T-cell (primary cell): ENCODE measurements around the gene AAMDC. TPM values are rescaled to one million over a fixed set of nuclear protein-coding genes. Genes with fewer than 3 reads are reported as not detected.

Experiments used
- ATAC-seq, 4 experiments: fragments of 200-7000 bp in 3 of 4; fragments of 150-1000 bp in 1 of 4; cut with Tn5 transposase; replicated peaks in 1 of 4; 1 replicate in 3 of 4; 2 replicates in 1 of 4; pipeline ENCODE4 v1.10.0; 2021; ENCODE audit warnings: moderate library complexity in 3 of 4, mild to moderate bottlenecking in 2 of 4, moderate number of reproducible peaks in 1 of 4
- CTCF ChIA-PET, 2 donors: fragments of 300-600 bp; sonication (Branson Sonifier 250); formaldehyde crosslinking; loops; one replicate each; lab custom pipeline; 2022; ENCODE audit warnings: antibody characterized with exemption in 2 of 2; lab: Charles Lee
- POLR2A ChIA-PET, 2 donors: fragments of 300-600 bp; sonication (Branson Sonifier 250); formaldehyde crosslinking; loops; one replicate each; lab custom pipeline; 2022; ENCODE audit warnings: antibody characterized with exemption in 2 of 2; lab: Charles Lee
- DNase-seq, 35 experiments: peaks; one replicate each; pipeline versions ENCODE4 v3.0.0 to v3.0.0-alpha.2; 2013 to 2023
- H3K27ac ChIP-seq: one replicate; pipeline ENCODE4 v1.5.1; 2013; ENCODE audit warnings: low read length
- H3K27me3 ChIP-seq, 2 experiments: replicated peaks in 1 of 2; 1 replicate in 1 of 2; 2 replicates in 1 of 2; pipeline versions ENCODE4 v1.6.1 to v1.7.0; 2013; ENCODE audit warnings: low read length in 1 of 2, mixed read lengths in 1 of 2; ENCODE audit not compliant: control insufficient read depth in 2 of 2, insufficient read depth in 2 of 2; ENCODE audit errors: extremely low read depth in 1 of 2
- H3K36me3 ChIP-seq, 2 donors: 1 replicate in 1 of 2; 2 replicates in 1 of 2; pipeline versions ENCODE4 v1.6.1 to v1.7.0; 2013; ENCODE audit warnings: low read length in 1 of 2; ENCODE audit not compliant: control insufficient read depth in 2 of 2, insufficient read depth in 1 of 2; ENCODE audit errors: extremely low read depth in 1 of 2
- H3K4me1 ChIP-seq, 2 experiments: 1 replicate in 1 of 2; 2 replicates in 1 of 2; pipeline versions ENCODE4 v1.6.1 to v1.7.0; 2013; ENCODE audit warnings: low read length in 2 of 2, mixed read lengths in 1 of 2; ENCODE audit not compliant: insufficient read depth in 2 of 2, control insufficient read depth in 1 of 2; ENCODE audit errors: extremely low read depth in 1 of 2
- H3K4me3 ChIP-seq, 2 donors: 1 replicate in 1 of 2; 2 replicates in 1 of 2; pipeline versions ENCODE4 v1.5.1 to v1.7.0; 2013; ENCODE audit warnings: mild to moderate bottlenecking in 2 of 2, low read length in 1 of 2, moderate library complexity in 1 of 2; ENCODE audit not compliant: control insufficient read depth in 1 of 2; ENCODE audit errors: extremely low read depth in 1 of 2
- H3K9me3 ChIP-seq: 2 replicates; pipeline ENCODE4 v1.7.0; 2013
- H3K27ac Mint-ChIP-seq, 2 donors: one replicate each; pipeline ENCODE4 v1.8.0; 2020 to 2021; ENCODE audit warnings: mild to moderate bottlenecking in 2 of 2, mixed read lengths in 2 of 2
- H3K27me3 Mint-ChIP-seq, 2 donors: one replicate each; pipeline ENCODE4 v1.8.0; 2021 to 2022; ENCODE audit warnings: mixed read lengths in 2 of 2
- H3K36me3 Mint-ChIP-seq: one replicate; pipeline ENCODE4 v1.8.0; 2021; ENCODE audit warnings: mixed read lengths
- H3K4me1 Mint-ChIP-seq, 3 donors: one replicate each; pipeline ENCODE4 v1.8.0; 2020 to 2022; ENCODE audit warnings: mixed read lengths in 3 of 3, mild to moderate bottlenecking in 1 of 3
- H3K4me3 Mint-ChIP-seq, 3 donors: one replicate each; pipeline ENCODE4 v1.8.0; 2020 to 2022; ENCODE audit warnings: mild to moderate bottlenecking in 3 of 3, mixed read lengths in 3 of 3, moderate library complexity in 3 of 3
- H3K9me3 Mint-ChIP-seq, 3 donors: one replicate each; pipeline ENCODE4 v1.8.0; 2020 to 2022; ENCODE audit warnings: mixed read lengths in 3 of 3
- WGBS: methylation state at CpG from one replicate; pipeline ENCODE4 v1.1.5; 2013; ENCODE audit warnings: missing lambda C conversion rate; ENCODE audit not compliant: insufficient coverage; 5-methylcytosine and 5-hydroxymethylcytosine counted together
- total RNA-seq, 35 experiments: library from RNA in 6 of 35; stranded (reverse) in 6 of 35; fragments of 120-200 nt in 1 of 35; gene quantifications; one replicate each; pipeline versions ENCODE4 v1.2.1 to v1.2.4 and lab custom pipeline; 2013 to 2026

Gene AAMDC
- total RNA-seq, 5 donors from 2014 or later (not counting 1 experiment from before 2014, with no cell fraction given), result 4.0 to 11.1 (median 7.0) TPM

DNA sequence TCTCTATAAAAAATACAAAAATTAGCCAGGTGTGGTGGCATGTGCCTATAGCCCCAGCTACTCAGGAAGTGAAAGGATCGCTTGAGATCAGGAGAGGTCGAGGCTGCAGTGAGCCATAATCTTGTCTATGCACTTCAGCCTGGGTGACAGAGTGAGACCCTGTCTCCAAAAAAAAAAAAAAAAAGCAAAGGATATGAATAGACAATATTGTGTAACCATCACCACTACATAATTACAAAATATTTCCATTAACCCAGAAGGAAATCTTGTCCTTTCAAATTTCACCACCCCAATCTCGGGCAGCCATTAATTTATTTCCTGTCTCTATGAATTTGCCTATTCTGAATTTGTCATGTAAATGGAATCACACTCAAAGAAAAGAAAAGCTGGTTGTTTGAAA lies 21.6 kb upstream of the AAMDC start:
- Mint-ChIP-seq H3K36me3 (peaks cover 18% of the 10 kb centered on the region), H3K27ac (peak overlapping the region in 1 of 2 donors; percentile 11), H3K4me1 (peaks cover 65 to 79% (median 77%) of the 10 kb centered on the region in 3 donors), H3K9me3 (no peaks in the 10 kb centered on the region), H3K27me3 (no peaks in the 10 kb centered on the region), H3K4me3 (no peak overlapping the region)
- Histone ChIP-seq H3K36me3 (no peaks in the 10 kb centered on the region), H3K4me1 (peaks cover 0 to 10% of the 10 kb centered on the region in 2 experiments), H3K27me3 (no peaks in the 10 kb centered on the region), H3K9me3 (no peaks in the 10 kb centered on the region), H3K27ac (no peak overlapping the region), H3K4me3 (no peak overlapping the region)
- ChIA-PET CTCF (no interaction called here), POLR2A (interaction anchor here in 1 of 2 donors (0.7 kb wide), 1 partner anchor 240 kb away, joined by 3 read pairs; no protein-coding TSS in a partner anchor)
- no peak for ATAC-seq
- WGBS, result 80% methylated on average over 1 of the region's 3 CpGs
- no peak for DNase-seq

DNA sequence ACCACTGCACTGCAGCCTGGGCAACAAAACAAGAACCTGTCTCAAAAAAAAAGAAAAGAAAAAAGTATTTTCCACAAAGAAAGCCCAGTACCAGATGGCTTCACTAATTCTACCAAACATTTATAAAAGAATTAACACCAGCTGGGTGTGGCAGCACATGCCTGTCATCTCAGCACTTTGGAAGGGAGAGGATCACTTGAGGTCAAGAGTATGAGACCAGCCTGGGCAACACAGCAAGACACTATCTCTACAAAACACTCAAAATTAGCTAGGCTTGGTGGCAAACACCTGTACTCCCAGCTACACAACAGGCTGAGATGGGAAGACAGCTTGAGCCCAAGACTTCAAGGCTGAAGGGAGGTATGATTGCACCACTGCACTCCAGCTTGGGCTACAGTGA lies 20.5 kb upstream of the AAMDC start:
- Mint-ChIP-seq H3K27me3 (no peaks in the 10 kb centered on the region), H3K4me3 (no peak overlapping the region)

GRCh38 chr11:77801477-77801876 lies 19.5 kb upstream of the AAMDC start:
- peak overlapping the region in 1 of 2 donors; percentile 57 for H3K27ac Mint-ChIP-seq
- no peaks in the 10 kb centered on the region for H3K36me3 ChIP-seq
- POLR2A ChIA-PET, result no interaction called here
- ATAC-seq, result no peak
- H3K27ac ChIP-seq, result no peak overlapping the region
- H3K27me3 Mint-ChIP-seq, result no peaks in the 10 kb centered on the region
- WGBS, result 76% methylated on average over 2 of the region's 3 CpGs
- peaks cover 58 to 73% (median 70%) of the 10 kb centered on the region in 3 donors for H3K4me1 Mint-ChIP-seq
- H3K4me3 ChIP-seq, result no peak overlapping the region
- H3K27me3 ChIP-seq, result no peaks in the 10 kb centered on the region
- CTCF ChIA-PET, result no interaction called here
- no peak overlapping the region for H3K4me3 Mint-ChIP-seq
- H3K36me3 Mint-ChIP-seq, result peaks cover 18% of the 10 kb centered on the region
- no peaks in the 10 kb centered on the region for H3K9me3 Mint-ChIP-seq
- no peaks in the 10 kb centered on the region for H3K9me3 ChIP-seq
- no peak for DNase-seq
- peaks cover 0 to 10% of the 10 kb centered on the region in 2 experiments for H3K4me1 ChIP-seq

More for the DNA sequence above, 20.5 kb upstream of the AAMDC start:
- H3K4me1 ChIP-seq, result peaks cover 0 to 10% of the 10 kb centered on the region in 2 experiments
- ChIA-PET CTCF (no interaction called here), POLR2A (interaction anchor here in 1 of 2 donors (0.6 kb wide), 1 partner anchor 26 kb away, joined by 5 read pairs; no protein-coding TSS in a partner anchor)
- H3K27me3 ChIP-seq, result no peaks in the 10 kb centered on the region
- H3K4me3 ChIP-seq, result no peak overlapping the region
- H3K9me3 Mint-ChIP-seq, result no peaks in the 10 kb centered on the region
- ATAC-seq, result no peak
- peaks cover 18% of the 10 kb centered on the region for H3K36me3 Mint-ChIP-seq
- no peak for DNase-seq
- H3K4me1 Mint-ChIP-seq, result peaks cover 58 to 75% (median 73%) of the 10 kb centered on the region in 3 donors
- no peaks in the 10 kb centered on the region for H3K36me3 ChIP-seq
- no peak overlapping the region for H3K27ac ChIP-seq
- no peaks in the 10 kb centered on the region for H3K9me3 ChIP-seq
- H3K27ac Mint-ChIP-seq, result peak overlapping the region in 1 of 2 donors; percentile 45

GRCh38 chr11:77806415-77806814 lies 14.5 kb upstream of the AAMDC start:
- POLR2A ChIA-PET, result interaction anchor here in 1 of 2 donors (0.7 kb wide), 2 partner anchors 33 to 744 kb away, joined by 4 to 5 read pairs; no protein-coding TSS in a partner anchor
- Histone ChIP-seq H3K4me3 (no peak overlapping the region), H3K27ac (no peak overlapping the region), H3K4me1 (no peaks in the 10 kb centered on the region), H3K27me3 (no peaks in the 10 kb centered on the region), H3K9me3 (no peaks in the 10 kb centered on the region), H3K36me3 (peaks cover 0 to 10% of the 10 kb centered on the region in 2 donors)
- H3K27me3 Mint-ChIP-seq, result no peaks in the 10 kb centered on the region
- H3K36me3 Mint-ChIP-seq, result peaks cover 29% of the 10 kb centered on the region
- ATAC-seq (no peak), DNase-seq (no peak)
- H3K4me1 Mint-ChIP-seq, result peaks cover 62 to 74% (median 69%) of the 10 kb centered on the region in 3 donors
- CTCF ChIA-PET, result interaction anchor here (0.7 to 1.0 kb wide), 2 partner anchors 23 to 181 kb away, joined by 3 read pairs; no protein-coding TSS in a partner anchor
- H3K4me3 Mint-ChIP-seq, result no peak overlapping the region
- peak overlapping the region; percentile 18 to 63 for H3K27ac Mint-ChIP-seq
- no peaks in the 10 kb centered on the region for H3K9me3 Mint-ChIP-seq

GRCh38 chr11:77806993-77807392 lies 14.0 kb upstream of the AAMDC start:
- no peak overlapping the region for H3K4me3 ChIP-seq
- 76% methylated on average over 2 of the region's 2 CpGs for WGBS
- CTCF ChIA-PET, result interaction anchor here in 1 of 2 donors (1.0 kb wide), 1 partner anchor 24 kb away, joined by 3 read pairs; no protein-coding TSS in a partner anchor
- H3K27ac ChIP-seq, result no peak overlapping the region
- no peaks in the 10 kb centered on the region for H3K9me3 Mint-ChIP-seq
- no peak for ATAC-seq
- peaks cover 32% of the 10 kb centered on the region for H3K36me3 Mint-ChIP-seq
- H3K4me1 Mint-ChIP-seq, result peaks cover 65 to 72% (median 68%) of the 10 kb centered on the region in 3 donors
- DNase-seq, result no peak
- POLR2A ChIA-PET, result no interaction called here
- no peaks in the 10 kb centered on the region for H3K4me1 ChIP-seq
- no peak overlapping the region for H3K4me3 Mint-ChIP-seq
- no peaks in the 10 kb centered on the region for H3K27me3 Mint-ChIP-seq
- H3K27me3 ChIP-seq, result no peaks in the 10 kb centered on the region
- H3K9me3 ChIP-seq, result no peaks in the 10 kb centered on the region
- H3K27ac Mint-ChIP-seq, result no peak overlapping the region
- H3K36me3 ChIP-seq, result peaks cover 0 to 14% of the 10 kb centered on the region in 2 donors

- CTCF ChIA-PET, result no interaction called here
- Mint-ChIP-seq H3K27me3 (no peaks in the 10 kb centered on the region), H3K9me3 (peaks cover 0 to 4% (median 0%) of the 10 kb centered on the region in 3 donors), H3K27ac (no peak overlapping the region), H3K4me3 (no peak overlapping the region), H3K36me3 (peaks cover 30% of the 10 kb centered on the region), H3K4me1 (peaks cover 61 to 80% (median 73%) of the 10 kb centered on the region in 3 donors)
- Histone ChIP-seq H3K27ac (no peak overlapping the region), H3K9me3 (no peaks in the 10 kb centered on the region), H3K27me3 (no peaks in the 10 kb centered on the region), H3K4me3 (no peak overlapping the region), H3K36me3 (peaks cover 0 to 17% of the 10 kb centered on the region in 2 donors), H3K4me1 (peaks cover 6 to 16% of the 10 kb centered on the region in 2 experiments)
- POLR2A ChIA-PET, result no interaction called here
- WGBS, result 98% methylated on average over 6 of the region's 9 CpGs
- no peak for DNase-seq
- no peak for ATAC-seq
Measured at GRCh38 chr11:77813256-77813655, 7.7 kb upstream of the AAMDC start.
